Activated CD4-positive, alpha-beta T cell treated with anti-CD3 and anti-CD28 coated beads for 48 hours (primary cell): Measurements from ENCODE around the gene OR2G6.

Source experiments
- DNase-seq: peaks from one replicate; pipeline ENCODE4 v3.0.0-alpha.2; 2020

The OR2G6 gene

GRCh38 chr1:248576260-248576980 is 68.5 kb downstream of the OR2G6 start:
- no peak for DNase-seq
